Ascending aorta (tissue), 2 donors: Measurements from ENCODE around the gene LARGE1. TPM values are rescaled to one million over a fixed set of nuclear protein-coding genes. Genes with fewer than 3 reads are reported as not detected.

ENCODE experiments used
- DNase-seq, 2 donors: peaks; one replicate each; pipeline ENCODE4 v3.0.0-alpha.2; 2019; ENCODE audit warnings: low spot score in 2 of 2
- H3K27ac ChIP-seq, 2 donors: fragments of 200-600 bp; sonication (generic); one replicate each; pipeline ENCODE4 v1.5.1; 2016 to 2017; ENCODE audit warnings: mild to moderate bottlenecking in 1 of 2
- H3K27me3 ChIP-seq: fragments of 200-600 bp; sonication (generic); one replicate; pipeline ENCODE4 v1.5.1; 2017
- H3K36me3 ChIP-seq, 2 donors: fragments of 200-600 bp; sonication (generic); one replicate each; pipeline ENCODE4 v1.5.1; 2016
- H3K4me1 ChIP-seq, 2 donors: fragments of 200-600 bp; sonication (generic); one replicate each; pipeline ENCODE4 v1.5.1; 2016 to 2017; ENCODE audit warnings: mild to moderate bottlenecking in 1 of 2
- H3K4me3 ChIP-seq, 2 donors: fragments of 200-600 bp; sonication (generic); one replicate each; pipeline ENCODE4 v1.5.1; 2016 to 2017; ENCODE audit warnings: mild to moderate bottlenecking in 1 of 2
- H3K9me3 ChIP-seq, 2 donors: fragments of 200-600 bp; sonication (generic); one replicate each; pipeline ENCODE4 v1.5.1; 2016
- CTCF ChIP-seq, 3 experiments: fragments of 200-600 bp in 2 of 3; fragments of 450-650 bp in 1 of 3; sonication (generic) in 2 of 3; IDR thresholded peaks; one replicate each; pipeline ENCODE4 v1.5.1; 2016 to 2019; ENCODE audit warnings: antibody characterized with exemption in 3 of 3, mild to moderate bottlenecking in 1 of 3, moderate library complexity in 1 of 3
- intact Hi-C: fragments of 100-400 bp; cut with DNase I; formaldehyde crosslinking; loops from one replicate; pipeline ENCODE4 v1.15.1; 2023
- total RNA-seq: library from RNA; depleted of rRNA; stranded (reverse); fragments of >200 nt; gene quantifications from one replicate; pipeline ENCODE4 v1.1.0, GENCODE V29; 2016

Gene LARGE1
- total RNA-seq, 1 donor from 2014 or later = 40.6 TPM

GRCh38 chr22:33803371-33804282, 116.6 kb downstream of the LARGE1 start:
- Histone ChIP-seq H3K27ac (no peak overlapping the region), H3K36me3 (no peaks in the 10 kb centered on the region), H3K4me3 (no peak overlapping the region), H3K4me1 (no peaks in the 10 kb centered on the region), H3K9me3 (no peaks in the 10 kb centered on the region), H3K27me3 (no peaks in the 10 kb centered on the region)
- no peak for TF ChIP-seq CTCF (IDR thresholded peaks at IDR 0.05)
- no peak for DNase-seq
- intact Hi-C loops = loop anchor here (5.0 kb wide), 1 partner anchor 119 kb away; the partner anchor contains the start of gene LARGE1

GRCh38 chr22:33798401-33798800, 121.9 kb downstream of the LARGE1 start:
- Histone ChIP-seq H3K4me3 (no peak overlapping the region), H3K9me3 (no peaks in the 10 kb centered on the region), H3K27me3 (no peaks in the 10 kb centered on the region), H3K27ac (no peak overlapping the region), H3K36me3 (no peaks in the 10 kb centered on the region), H3K4me1 (no peaks in the 10 kb centered on the region)
- no peak for DNase-seq
- no peak for TF ChIP-seq CTCF (IDR thresholded peaks at IDR 0.05)
- intact Hi-C loops = no loop called here

GRCh38 chr22:33796494-33796893, 123.8 kb downstream of the LARGE1 start:
- Histone ChIP-seq H3K27me3 (no peaks in the 10 kb centered on the region), H3K9me3 (no peaks in the 10 kb centered on the region), H3K36me3 (no peaks in the 10 kb centered on the region), H3K27ac (no peak overlapping the region), H3K4me1 (no peaks in the 10 kb centered on the region), H3K4me3 (no peak overlapping the region)
- no peak for TF ChIP-seq CTCF (IDR thresholded peaks at IDR 0.05)
- DNase-seq = no peak
- intact Hi-C loops = no loop called here

GRCh38 chr22:33793475-33793874, 126.8 kb downstream of the LARGE1 start:
- Histone ChIP-seq H3K27ac (no peak overlapping the region), H3K4me1 (no peaks in the 10 kb centered on the region), H3K36me3 (no peaks in the 10 kb centered on the region), H3K9me3 (peaks cover 10% of the 10 kb centered on the region in 2 donors), H3K4me3 (no peak overlapping the region), H3K27me3 (no peaks in the 10 kb centered on the region)
- intact Hi-C loops = no loop called here
- TF ChIP-seq CTCF (IDR thresholded peaks at IDR 0.05) = no peak
- DNase-seq = no peak

GRCh38 chr22:33792832-33793231, 127.4 kb downstream of the LARGE1 start:
- intact Hi-C loops = no loop called here
- Histone ChIP-seq H3K4me1 (no peaks in the 10 kb centered on the region), H3K27ac (no peak overlapping the region), H3K4me3 (peak overlapping the region in 1 of 2 donors; percentile 15), H3K9me3 (peaks cover 12 to 16% of the 10 kb centered on the region in 2 donors), H3K36me3 (no peaks in the 10 kb centered on the region), H3K27me3 (no peaks in the 10 kb centered on the region)
- no peak for TF ChIP-seq CTCF (IDR thresholded peaks at IDR 0.05)
- no peak for DNase-seq
